Gastrocnemius medialis (tissue), 4 donors: ENCODE results near the gene PLEKHM1.
"Not testable (repeated sequence)": the region's sequence is repeated elsewhere in the genome, so short reads cannot be mapped to it uniquely, and the experiment has no call there.

Experiments used
- CTCF ChIP-seq, 5 experiments: fragments of 450-650 bp in 3 of 5; fragments of 200-600 bp in 2 of 5; sonication (generic) in 2 of 5; IDR thresholded peaks in 4 of 5; conservative IDR thresholded peaks in 1 of 5; 1 replicate in 4 of 5; 2 replicates in 1 of 5; pipeline ENCODE4 v1.5.1; 2016 to 2019; ENCODE audit warnings: antibody characterized with exemption in 5 of 5, mild to moderate bottlenecking in 3 of 5, moderate library complexity in 3 of 5
- POLR2A ChIP-seq, 2 donors: fragments of 450-650 bp; IDR thresholded peaks; one replicate each; pipeline ENCODE4 v1.6.1; 2017; ENCODE audit warnings: antibody characterized with exemption in 2 of 2, mild to moderate bottlenecking in 2 of 2, moderate library complexity in 2 of 2

- TF ChIP-seq CTCF (IDR thresholded peaks at IDR 0.05 in 4 of 5, conservative IDR thresholded peaks at IDR 0.05 in 1 of 5); POLR2A (IDR thresholded peaks at IDR 0.05): not testable (repeated sequence)
These were observed 4.0 kb upstream of the PLEKHM1 start for GRCh38 chr17:45494556-45494955.
